IMR-90 (cell line): Measurements from ENCODE around the gene AGAP1. TPM values are rescaled to one million over a fixed set of nuclear protein-coding genes. Genes with fewer than 3 reads are reported as not detected.

Experiments used
- ATAC-seq: fragments of 200-7000 bp; cut with Tn5 transposase; 2 replicates; pipeline ENCODE4 v1.9.1; 2020; ENCODE audit warnings: low read depth, mild to moderate bottlenecking, moderate library complexity
- BruUV-seq: library from RNA; stranded (reverse); fragments of 400-500 nt; replicated peaks from 2 replicates; lab custom pipeline; 2021; lab: Mats Ljungman, UMichigan
- CTCF ChIA-PET: fragments of 300-600 bp; formaldehyde crosslinking; extraction: SDS; loops from one replicate; lab custom pipeline; 2021; ENCODE audit warnings: antibody characterized with exemption; lab: Yijun Ruan, JAX
- POLR2A ChIA-PET: fragments of 300-600 bp; sonication (Branson Sonifier 250); formaldehyde crosslinking; loops from one replicate; lab custom pipeline; 2022; ENCODE audit warnings: antibody characterized with exemption; ENCODE audit not compliant: unreplicated experiment; lab: Charles Lee
- DNase-seq: peaks from one replicate; pipeline ENCODE4 v3.0.0; 2013
- H2AFZ ChIP-seq: replicated peaks from 2 replicates; pipeline ENCODE3; 2013; ENCODE audit warnings: low read length, mild to moderate bottlenecking; ENCODE audit not compliant: poor library complexity
- H2AK5ac ChIP-seq: 2 replicates; pipeline ENCODE4 v1.6.1; 2013; ENCODE audit warnings: low read depth, low read length, inconsistent platforms
- H2AK9ac ChIP-seq: replicated peaks from 2 replicates; pipeline ENCODE3; 2013; ENCODE audit warnings: mild to moderate bottlenecking, low read depth, low read length, moderate library complexity; ENCODE audit not compliant: poor library complexity
- H2BK120ac ChIP-seq: 2 replicates; pipeline ENCODE4 v1.6.1; 2013; ENCODE audit warnings: low read depth, low read length, inconsistent platforms
- H2BK15ac ChIP-seq: 3 replicates; pipeline ENCODE4 v1.6.1; 2013; ENCODE audit warnings: low read depth, low read length, inconsistent platforms
- H2BK20ac ChIP-seq: 2 replicates; pipeline ENCODE4 v1.6.1; 2013; ENCODE audit warnings: low read depth, mild to moderate bottlenecking, inconsistent platforms, low read length, moderate library complexity
- H2BK5ac ChIP-seq: 2 replicates; pipeline ENCODE4 v1.6.1; 2013; ENCODE audit warnings: mild to moderate bottlenecking, low read depth, low read length, inconsistent platforms; ENCODE audit not compliant: poor library complexity, severe bottlenecking
- H3K14ac ChIP-seq: replicated peaks from 2 replicates; pipeline ENCODE4 v1.6.1; 2013; ENCODE audit warnings: low read depth, low read length, inconsistent platforms
- H3K18ac ChIP-seq: 2 replicates; pipeline ENCODE4 v1.6.1; 2013; ENCODE audit warnings: low read depth, low read length, control low read depth
- H3K23ac ChIP-seq: 2 replicates; pipeline ENCODE4 v1.6.1; 2013; ENCODE audit warnings: low read depth, low read length, inconsistent platforms
- H3K27ac ChIP-seq: 2 replicates; pipeline ENCODE4 v1.5.1; 2013; ENCODE audit warnings: mild to moderate bottlenecking, control low read depth, low read length; ENCODE audit not compliant: insufficient read depth
- H3K27me3 ChIP-seq: 2 replicates; pipeline ENCODE4 v1.6.1; 2013; ENCODE audit warnings: low read length; ENCODE audit not compliant: control insufficient read depth, insufficient read depth
- H3K36me3 ChIP-seq: 2 replicates; pipeline ENCODE4 v1.6.1; 2013; ENCODE audit warnings: low read length, mixed read lengths; ENCODE audit not compliant: control insufficient read depth, insufficient read depth
- H3K4ac ChIP-seq: 2 replicates; pipeline ENCODE4 v1.6.1; 2013; ENCODE audit warnings: low read depth, low read length, inconsistent platforms
- H3K4me1 ChIP-seq: 2 replicates; pipeline ENCODE4 v1.6.1; 2013; ENCODE audit warnings: low read length, mixed read lengths; ENCODE audit not compliant: control insufficient read depth, insufficient read depth
- H3K4me2 ChIP-seq: 2 replicates; pipeline ENCODE4 v1.6.1; 2013; ENCODE audit warnings: low read depth, mild to moderate bottlenecking, control low read depth, low read length, moderate library complexity
- H3K4me3 ChIP-seq: 2 replicates; pipeline ENCODE4 v1.5.1; 2013; ENCODE audit warnings: low read depth, mild to moderate bottlenecking, control low read depth, low read length, moderate library complexity; ENCODE audit not compliant: insufficient read depth
- H3K56ac ChIP-seq: 2 replicates; pipeline ENCODE4 v1.6.1; 2013; ENCODE audit warnings: low read length, inconsistent platforms; ENCODE audit not compliant: insufficient read depth; ENCODE audit errors: extremely low read depth
- H3K79me1 ChIP-seq, 2 experiments: 2 replicates each; pipeline ENCODE4 v1.6.1; 2013; ENCODE audit warnings: low read length in 2 of 2, inconsistent platforms in 1 of 2, low read depth in 1 of 2
- H3K9ac ChIP-seq: 2 replicates; pipeline ENCODE4 v1.6.1; 2013; ENCODE audit warnings: low read depth, low read length, control low read depth
- H3K9me1 ChIP-seq: 2 replicates; pipeline ENCODE4 v1.6.1; 2013; ENCODE audit warnings: low read length, inconsistent platforms; ENCODE audit not compliant: insufficient read depth
- H3K9me3 ChIP-seq: 2 replicates; pipeline ENCODE4 v1.6.1; 2013; ENCODE audit warnings: low read length; ENCODE audit not compliant: control insufficient read depth, insufficient read depth
- H4K20me1 ChIP-seq: 2 replicates; pipeline ENCODE4 v1.6.1; 2013; ENCODE audit warnings: low read length, inconsistent platforms; ENCODE audit not compliant: insufficient read depth
- H4K5ac ChIP-seq: 2 replicates; pipeline ENCODE4 v1.6.1; 2013; ENCODE audit warnings: mild to moderate bottlenecking, low read depth, low read length, control low read depth
- H4K8ac ChIP-seq, 2 experiments: 2 replicates each; pipeline ENCODE4 v1.6.1; 2013; ENCODE audit warnings: low read depth in 2 of 2, low read length in 2 of 2, control low read depth in 1 of 2, inconsistent platforms in 1 of 2
- H4K91ac ChIP-seq: 2 replicates; pipeline ENCODE4 v1.6.1; 2013; ENCODE audit warnings: low read depth, low read length, inconsistent platforms; ENCODE audit not compliant: insufficient read depth
- BHLHE40 ChIP-seq: fragments of 150-350 bp; IDR thresholded peaks from 2 replicates; pipeline ENCODE4 v1.6.1; 2016; ENCODE audit warnings: mild to moderate bottlenecking, low read depth, low read length
- CHD1 ChIP-seq: IDR thresholded peaks from 2 replicates; pipeline ENCODE4 v1.6.1; 2012; ENCODE audit warnings: low read depth, low read length, improper control_type of control experiment
- CTCF ChIP-seq: conservative IDR thresholded peaks from 2 replicates; pipeline ENCODE4 v1.5.1; 2012; ENCODE audit warnings: mild to moderate bottlenecking, low read depth, low read length, improper control_type of control experiment
- ELK1 ChIP-seq: fragments of 150-350 bp; IDR thresholded peaks from 2 replicates; pipeline ENCODE4 v1.6.1; 2016; ENCODE audit warnings: low read depth, mild to moderate bottlenecking, low read length, moderate library complexity, borderline replicate concordance
- FOS ChIP-seq: fragments of 150-350 bp; IDR thresholded peaks from 2 replicates; pipeline ENCODE4 v1.6.1; 2016; ENCODE audit warnings: low read depth, low read length
- MAFK ChIP-seq: IDR thresholded peaks from 2 replicates; pipeline ENCODE4 v1.6.1; 2012; ENCODE audit warnings: low read depth, low read length, improper control_type of control experiment
- MAZ ChIP-seq: IDR thresholded peaks from 2 replicates; pipeline ENCODE4 v1.6.1; 2012; ENCODE audit warnings: low read depth, mild to moderate bottlenecking, low read length, improper control_type of control experiment, moderate library complexity, borderline replicate concordance
- MXI1 ChIP-seq: IDR thresholded peaks from 2 replicates; pipeline ENCODE4 v1.6.1; 2012; ENCODE audit warnings: low read depth, mild to moderate bottlenecking, low read length, moderate library complexity, borderline replicate concordance
- NFE2L2 ChIP-seq: fragments of 150-350 bp; IDR thresholded peaks from 2 replicates; pipeline ENCODE4 v1.6.1; 2016; ENCODE audit warnings: low read depth, mild to moderate bottlenecking, low read length
- POLR2A ChIP-seq: IDR thresholded peaks from 2 replicates; pipeline ENCODE4 v1.6.1; 2012; ENCODE audit warnings: mild to moderate bottlenecking, low read depth, low read length
- RAD21 ChIP-seq: IDR thresholded peaks from 2 replicates; pipeline ENCODE4 v1.6.1; 2012; ENCODE audit warnings: low read length, improper control_type of control experiment
- RCOR1 ChIP-seq: IDR thresholded peaks from 2 replicates; pipeline ENCODE4 v1.6.1; 2012; ENCODE audit warnings: mild to moderate bottlenecking, low read length, improper control_type of control experiment; ENCODE audit not compliant: insufficient replicate concordance
- RFX5 ChIP-seq: IDR thresholded peaks from 2 replicates; pipeline ENCODE4 v1.8.0; 2012; ENCODE audit warnings: low read depth, mild to moderate bottlenecking, low read length, moderate library complexity
- SMC3 ChIP-seq: fragments of 150-350 bp; IDR thresholded peaks from 2 replicates; pipeline ENCODE4 v1.6.1; 2016; ENCODE audit warnings: low read depth, mild to moderate bottlenecking, antibody characterized with exemption, low read length, moderate library complexity
- USF2 ChIP-seq: fragments of 150-350 bp; IDR thresholded peaks from 2 replicates; pipeline ENCODE4 v1.6.1; 2017; ENCODE audit warnings: mild to moderate bottlenecking, antibody characterized with exemption, low read length, low read depth
- WGBS, 2 experiments: methylation state at CpG; one replicate each; pipeline versions ENCODE4 v1.1.5 to v1.1.7; 2013; ENCODE audit warnings: missing lambda C conversion rate in 2 of 2; ENCODE audit not compliant: insufficient read length in 1 of 2; ENCODE audit errors: extremely low coverage in 2 of 2; 5-methylcytosine and 5-hydroxymethylcytosine counted together
- dilution Hi-C: fragments of 300-500 bp; cut with HindIII; formaldehyde crosslinking; loops from one replicate; pipeline ENCODE4 v1.14.3; 2018; ENCODE audit warnings: low sequenced_read_pairs; ENCODE audit not compliant: unreplicated experiment
- in situ Hi-C: fragments of 300-500 bp; cut with MboI; formaldehyde crosslinking; loops from 3 replicates; pipeline ENCODE4 v1.14.3; 2019; ENCODE audit warnings: low sequenced_read_pairs, inconsistent platforms, mixed read lengths
- intact Hi-C: fragments of 100-400 bp; cut with micrococcal nuclease; formaldehyde crosslinking; loops from 2 replicates; pipeline ENCODE4 v1.10.0; 2022
- polyA plus RNA-seq, 3 experiments: library from polyadenylated mRNA; depleted of rRNA; stranded (reverse); fragments of >200 nt; gene quantifications; 2 replicates each; pipeline ENCODE4 v1.2.3, GENCODE V29; 2012; ENCODE audit warnings: low replicate concordance in 1 of 3
- total RNA-seq: library from RNA; depleted of rRNA; stranded (reverse); fragments of >200 nt; gene quantifications from 2 replicates; pipeline ENCODE4 v1.2.3, GENCODE V29; 2012

The AGAP1 gene
- total and polyA plus RNA-seq, 2 of the 4 experiments (the other 2 are of a cell fraction) = 15.1 to 16.4 TPM

- intact Hi-C loops = no loop called here
- POLR2A ChIA-PET = no interaction called here
- WGBS, 2 experiments = 63% methylated on average over 15 of the region's 27 CpGs; no CpG with 5 or more reads in 1 of the 2 experiments
- TF ChIP-seq RCOR1 (no peak), CTCF (no peak), BHLHE40 (no peak), NFE2L2 (no peak), MAZ (no peak), USF2 (no peak), MXI1 (no peak), CHD1 (no peak), ELK1 (no peak), SMC3 (no peak), MAFK (no peak), RAD21 (no peak), POLR2A (no peak), RFX5 (no peak), FOS (no peak)
These were observed 371.1 kb downstream of the AGAP1 start for GRCh38 chr2:235864733-235865515.

More at GRCh38 chr2:235864733-235865515, 371.1 kb downstream of the AGAP1 start:
- H3K36me3 ChIP-seq = no peaks in the 10 kb centered on the region
- no peak overlapping the region for H2AK9ac ChIP-seq
- no peak overlapping the region for H2BK15ac ChIP-seq
- no peak overlapping the region for H3K4me3 ChIP-seq
- no peak overlapping the region for H3K27ac ChIP-seq
- peaks cover 4% of the 10 kb centered on the region; the same call in 1 of the 2 replicates for H3K9me1 ChIP-seq
- H2BK120ac ChIP-seq = no peak overlapping the region
- no peak overlapping the region for H4K91ac ChIP-seq
- peaks cover 4% of the 10 kb centered on the region; the same call in 1 of the 2 replicates for H4K20me1 ChIP-seq
- no peak overlapping the region for H3K14ac ChIP-seq
- no peak overlapping the region for H3K56ac ChIP-seq
- H3K4me2 ChIP-seq = no peak overlapping the region
- no peak overlapping the region for H2BK20ac ChIP-seq
- no peaks in the 10 kb centered on the region for H3K27me3 ChIP-seq
- no peak overlapping the region for H3K23ac ChIP-seq
- H3K79me1 ChIP-seq = peaks cover 0 to 3% of the 10 kb centered on the region in 2 experiments; a peak in 2 of 4 replicates
- no peak overlapping the region for H3K18ac ChIP-seq
- H2AFZ ChIP-seq = no peak overlapping the region
- H2AK5ac ChIP-seq = no peak overlapping the region
- no peak overlapping the region for H4K5ac ChIP-seq
- H3K4ac ChIP-seq = no peak overlapping the region
- H4K8ac ChIP-seq = no peak overlapping the region
- dilution Hi-C loops = no loop called here
- in situ Hi-C loops = no loop called here
- CTCF ChIA-PET = no interaction called here
- no peak overlapping the region for H2BK5ac ChIP-seq
- H3K4me1 ChIP-seq = no peaks in the 10 kb centered on the region; the same call in 1 of the 2 replicates
- DNase-seq (peak; percentile 13), ATAC-seq (no peak)
- BruUV-seq = no TSS peak
- peaks cover 3% of the 10 kb centered on the region; the same call in 1 of the 2 replicates for H3K9me3 ChIP-seq
- no peak overlapping the region for H3K9ac ChIP-seq
